HG03103 (cell line): ENCODE measurements around the gene TMEM109.

Experiments
- ATAC-seq: cut with Tn5 transposase; IDR thresholded peaks from one replicate; pipeline ENCODE4 v1.9.1; 2021; ENCODE audit warnings: low read depth; ENCODE audit not compliant: unreplicated experiment

The TMEM109 gene

GRCh38 chr11:60913793-60914632 is at the start of gene TMEM109:
Gene TMEM109 (plus strand): TSS chr11:60914158. CDS start chr11:60919694, 5,536 bp downstream.
- ATAC-seq = peak; percentile 35

GRCh38 chr11:60864856-60865513 is 49.0 kb upstream of the TMEM109 start:
- no peak for ATAC-seq

- no peak for ATAC-seq
Measured at GRCh38 chr11:60866911-60867870, 46.8 kb upstream of the TMEM109 start, which contains the start of gene ZP1. Gene ZP1 (plus strand): TSS chr11:60867542. CDS start chr11:60867562, 20 bp downstream.

GRCh38 chr11:60867871-60868681 is 45.9 kb upstream of the TMEM109 start:
- ATAC-seq = no peak

- ATAC-seq = no peak
Measured at GRCh38 chr11:60868682-60869450, 45.1 kb upstream of the TMEM109 start.

GRCh38 chr11:60869451-60869825 is 44.5 kb upstream of the TMEM109 start:
- ATAC-seq = no peak

- ATAC-seq = no peak
Measured at GRCh38 chr11:60870276-60870675, 43.7 kb upstream of the TMEM109 start.

GRCh38 chr11:60870733-60871377 is 43.1 kb upstream of the TMEM109 start:
- ATAC-seq = no peak

GRCh38 chr11:60871378-60872061 is 42.4 kb upstream of the TMEM109 start:
- no peak for ATAC-seq

- ATAC-seq = no peak
Measured at GRCh38 chr11:60872124-60872960, 41.6 kb upstream of the TMEM109 start.

- no peak for ATAC-seq
Measured at GRCh38 chr11:60872961-60873524, 40.9 kb upstream of the TMEM109 start.

- no peak for ATAC-seq
Measured at GRCh38 chr11:60873533-60873932, 40.4 kb upstream of the TMEM109 start.

GRCh38 chr11:60874421-60875365 is 39.3 kb upstream of the TMEM109 start:
- no peak for ATAC-seq

GRCh38 chr11:60875366-60876167 is 38.4 kb upstream of the TMEM109 start:
- ATAC-seq = no peak

GRCh38 chr11:60876168-60876485 is 37.8 kb upstream of the TMEM109 start:
- no peak for ATAC-seq
